Left hindlimb (tissue), 1 donor: Measurements from ENCODE around the gene CFAP65.
A peak's percentile ranks its signal among the peaks of the same experiment; 100 is the strongest.

Experiments used
- DNase-seq: peaks from one replicate; pipeline ENCODE4 v3.0.0-alpha.2; 2018

CFAP65 gene

GRCh38 chr2:218988650-218989049 is 52.7 kb downstream of the CFAP65 start:
- DNase-seq, result no peak

GRCh38 chr2:218988164-218988563 is 53.2 kb downstream of the CFAP65 start:
- DNase-seq, result no peak

- no peak for DNase-seq
Observed at GRCh38 chr2:218986148-218986761, 55.1 kb downstream of the CFAP65 start.

- no peak for DNase-seq
Observed at GRCh38 chr2:218985325-218986091, 55.8 kb downstream of the CFAP65 start.

- DNase-seq, result no peak
Observed at GRCh38 chr2:218985021-218985324, 56.3 kb downstream of the CFAP65 start, which contains the start of gene FEV. FEV (minus strand) TSS chr2:218985184; CDS start chr2:218985075, 109 bp downstream.

GRCh38 chr2:218984239-218985020 is 56.9 kb downstream of the CFAP65 start:
- DNase-seq, result no peak

GRCh38 chr2:218983934-218984238 is 57.4 kb downstream of the CFAP65 start:
- no peak for DNase-seq

- DNase-seq, result no peak
Observed at GRCh38 chr2:218983263-218983933, 57.9 kb downstream of the CFAP65 start.

- DNase-seq, result no peak
Observed at GRCh38 chr2:218982586-218983262, 58.6 kb downstream of the CFAP65 start.

GRCh38 chr2:218981881-218982585 is 59.3 kb downstream of the CFAP65 start:
- DNase-seq, result no peak

- DNase-seq, result no peak
Observed at GRCh38 chr2:218981390-218981880, 59.9 kb downstream of the CFAP65 start.

- no peak for DNase-seq
Observed at GRCh38 chr2:218980735-218981389, 60.5 kb downstream of the CFAP65 start.

GRCh38 chr2:218979846-218980734 is 61.2 kb downstream of the CFAP65 start:
- DNase-seq, result peak; percentile 81

- DNase-seq, result no peak
Observed at GRCh38 chr2:218975060-218975777, 66.1 kb downstream of the CFAP65 start.

GRCh38 chr2:218970894-218971293 is 70.4 kb downstream of the CFAP65 start:
- no peak for DNase-seq

GRCh38 chr2:218964041-218964771 is 77.1 kb downstream of the CFAP65 start:
- DNase-seq, result no peak

- no peak for DNase-seq
Observed at GRCh38 chr2:218963601-218964000, 77.7 kb downstream of the CFAP65 start.

GRCh38 chr2:218962859-218963492 is 78.3 kb downstream of the CFAP65 start:
- peak; percentile 72 for DNase-seq
